ENCODE results near the gene C10orf53.

GRCh38 chr10:49711481-49711880 lies 32.0 kb downstream of the C10orf53 start:
- TF ChIP-seq POLR2A (IDR thresholded peaks at IDR 0.05) = no peak
- TF ChIP-seq, protein P1, sequence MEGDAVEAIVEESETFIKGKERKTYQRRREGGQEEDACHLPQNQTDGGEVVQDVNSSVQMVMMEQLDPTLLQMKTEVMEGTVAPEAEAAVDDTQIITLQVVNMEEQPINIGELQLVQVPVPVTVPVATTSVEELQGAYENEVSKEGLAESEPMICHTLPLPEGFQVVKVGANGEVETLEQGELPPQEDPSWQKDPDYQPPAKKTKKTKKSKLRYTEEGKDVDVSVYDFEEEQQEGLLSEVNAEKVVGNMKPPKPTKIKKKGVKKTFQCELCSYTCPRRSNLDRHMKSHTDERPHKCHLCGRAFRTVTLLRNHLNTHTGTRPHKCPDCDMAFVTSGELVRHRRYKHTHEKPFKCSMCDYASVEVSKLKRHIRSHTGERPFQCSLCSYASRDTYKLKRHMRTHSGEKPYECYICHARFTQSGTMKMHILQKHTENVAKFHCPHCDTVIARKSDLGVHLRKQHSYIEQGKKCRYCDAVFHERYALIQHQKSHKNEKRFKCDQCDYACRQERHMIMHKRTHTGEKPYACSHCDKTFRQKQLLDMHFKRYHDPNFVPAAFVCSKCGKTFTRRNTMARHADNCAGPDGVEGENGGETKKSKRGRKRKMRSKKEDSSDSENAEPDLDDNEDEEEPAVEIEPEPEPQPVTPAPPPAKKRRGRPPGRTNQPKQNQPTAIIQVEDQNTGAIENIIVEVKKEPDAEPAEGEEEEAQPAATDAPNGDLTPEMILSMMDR (IDR thresholded peaks at IDR 0.05) = no peak

Measured in suprapubic skin (tissue), 3 donors.